NOMO-1 treated with DMSO at 0.1 percent for 48 hours (cell line): ENCODE measurements around the gene RASL10A.

Experiments
- DNase-seq: peaks from one replicate; lab custom pipeline; 2025; ENCODE audit not compliant: unreplicated experiment; lab: John Stamatoyannopoulos, UW

Gene RASL10A

DNA sequence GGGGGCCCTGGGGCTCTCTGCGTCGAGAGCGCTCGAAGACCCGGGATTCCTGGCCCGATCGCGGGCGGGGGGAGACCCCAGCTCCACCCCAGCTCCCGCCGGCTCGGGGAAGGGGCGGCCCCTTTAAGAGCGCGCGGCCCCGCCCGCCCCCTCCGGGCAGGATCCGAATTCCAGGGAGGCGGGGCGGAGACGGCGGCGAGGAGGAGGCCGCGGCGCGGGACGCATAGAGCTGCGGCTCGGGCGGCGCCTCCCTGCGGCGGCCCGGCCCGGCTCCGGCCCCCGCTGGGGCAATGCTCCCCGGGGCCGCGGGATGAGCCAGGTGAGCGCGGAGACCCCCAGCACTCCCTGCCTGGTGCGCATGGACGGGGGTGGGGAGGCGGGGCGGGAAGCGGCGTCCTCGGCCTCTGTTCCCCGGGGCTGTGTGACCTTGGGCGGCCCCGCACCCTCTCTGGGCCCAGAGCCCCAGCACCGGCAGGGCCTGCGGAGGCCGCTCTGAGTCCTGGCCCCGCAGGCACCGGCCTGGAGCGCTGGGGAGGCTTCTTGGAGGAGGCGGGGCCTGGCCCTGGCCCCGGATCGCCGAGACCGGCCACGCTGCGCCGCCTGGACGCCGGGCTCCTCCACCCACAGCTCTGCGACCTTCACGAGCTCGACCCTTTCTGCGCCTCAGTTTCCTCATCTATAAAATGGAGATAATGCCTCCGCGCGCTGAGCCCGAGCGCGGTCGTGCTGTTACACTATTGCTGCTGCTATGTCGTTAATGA is 8.5 kb downstream of the RASL10A start:
- peak; percentile 56 for DNase-seq

DNA sequence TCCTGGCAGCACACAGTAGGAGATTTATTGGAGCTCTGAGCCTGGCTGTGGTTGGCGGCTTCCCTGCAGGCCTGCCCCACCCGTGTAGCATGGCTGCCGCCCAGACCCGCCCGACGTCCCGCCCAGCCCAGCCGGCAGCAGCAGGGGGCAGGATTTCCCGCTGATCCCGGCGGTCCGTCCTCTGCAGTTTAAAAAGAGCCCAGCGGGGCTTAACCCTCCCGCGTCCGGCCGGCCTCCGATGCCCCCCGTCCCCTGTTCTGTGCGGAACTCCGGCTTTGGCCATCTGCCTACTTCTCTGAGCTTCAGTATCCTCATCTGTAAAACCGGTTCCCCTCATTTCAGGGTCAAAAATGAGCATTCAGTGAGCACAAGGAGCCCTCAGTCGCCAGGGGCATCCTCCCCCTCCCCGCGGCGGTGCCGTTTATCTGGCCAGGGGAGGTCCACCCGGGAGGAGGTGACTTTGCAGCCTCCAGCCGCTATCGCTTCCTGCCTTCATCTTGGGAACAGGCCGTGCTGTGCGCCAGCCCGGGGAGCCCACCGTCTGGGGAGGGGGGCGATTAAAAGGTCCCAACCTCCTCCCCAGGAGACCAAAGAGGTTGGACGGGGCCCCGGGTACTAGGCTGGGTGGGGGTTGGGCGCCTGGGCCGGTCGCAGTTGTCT is 9.2 kb downstream of the RASL10A start, which contains the start of gene GAS2L1:
TSS of gene GAS2L1 (plus strand) at position 476 of the 660 bp plus-strand sequence. CDS start 1,456 bp downstream, outside the sequence.
- peak; percentile 57 for DNase-seq

DNA sequence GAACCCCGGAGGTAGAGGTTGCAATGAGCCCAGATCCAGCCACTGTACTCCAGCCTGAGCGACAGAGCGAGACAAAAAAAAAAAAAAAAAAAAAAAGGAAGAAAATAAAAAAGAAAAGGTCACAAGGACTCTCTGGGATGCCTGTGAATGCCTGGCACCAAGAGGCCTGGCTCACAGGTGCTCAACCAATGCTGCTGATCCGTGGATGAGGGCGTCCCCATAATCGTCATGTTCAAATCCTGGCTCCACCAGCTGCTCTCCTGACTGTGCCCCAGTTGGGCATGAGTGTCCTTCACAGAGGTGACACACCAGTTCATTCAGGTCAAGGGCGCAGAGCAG is 9.7 kb downstream of the RASL10A start:
- DNase-seq, result no peak

DNA sequence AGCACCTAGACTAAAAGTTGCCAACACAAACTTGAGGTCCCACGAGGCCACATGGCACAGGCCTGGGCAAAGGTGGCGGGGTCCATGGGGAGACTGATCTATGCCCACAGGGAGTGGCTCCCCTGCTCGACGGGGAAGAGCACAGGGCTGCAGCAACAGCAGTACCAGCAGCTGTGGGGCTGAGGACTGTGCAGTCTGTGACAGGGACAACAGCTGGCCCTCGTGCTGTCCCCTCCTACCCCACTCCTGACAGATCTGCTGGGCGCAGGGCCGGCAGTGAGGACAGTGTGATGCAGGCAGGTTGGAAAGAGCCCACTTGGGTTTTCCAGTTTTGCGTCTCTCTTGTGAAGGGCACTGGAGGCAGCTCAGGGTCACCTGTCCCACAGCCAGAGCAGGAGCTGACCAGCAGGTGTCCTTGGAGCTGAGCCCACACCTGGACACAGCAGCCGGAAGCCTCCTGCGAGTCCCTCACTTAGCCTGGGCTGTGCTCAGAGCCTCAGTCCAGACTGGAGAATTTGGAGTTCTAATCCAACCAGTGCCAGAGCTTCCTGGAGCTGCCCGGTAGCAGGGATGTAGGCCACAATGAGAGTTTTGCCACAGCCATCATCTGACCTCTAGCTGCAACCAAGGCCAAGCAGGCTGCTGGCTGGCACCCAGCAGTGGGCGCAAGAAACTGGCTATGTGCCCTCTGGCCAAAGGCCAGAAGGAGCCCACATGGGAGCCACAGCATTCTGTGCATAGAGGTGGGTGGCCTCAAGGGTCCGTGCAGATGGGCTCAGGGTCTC is 12.6 kb downstream of the RASL10A start:
- DNase-seq, result no peak

DNA sequence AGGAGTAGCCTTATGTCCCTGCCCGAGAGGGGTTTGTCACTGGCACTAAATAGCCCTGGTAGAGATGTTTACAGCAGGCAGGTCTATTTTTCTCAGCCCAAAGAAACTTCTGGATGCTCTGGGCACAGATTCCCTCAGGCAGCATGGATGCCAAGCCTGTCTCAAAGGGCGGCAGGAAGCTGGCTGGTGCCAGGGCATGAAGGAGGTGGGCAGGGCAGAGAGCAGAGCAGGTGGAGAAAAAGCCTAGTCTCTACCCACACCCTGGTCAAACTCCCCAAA is 13.2 kb downstream of the RASL10A start:
- DNase-seq, result no peak

DNA sequence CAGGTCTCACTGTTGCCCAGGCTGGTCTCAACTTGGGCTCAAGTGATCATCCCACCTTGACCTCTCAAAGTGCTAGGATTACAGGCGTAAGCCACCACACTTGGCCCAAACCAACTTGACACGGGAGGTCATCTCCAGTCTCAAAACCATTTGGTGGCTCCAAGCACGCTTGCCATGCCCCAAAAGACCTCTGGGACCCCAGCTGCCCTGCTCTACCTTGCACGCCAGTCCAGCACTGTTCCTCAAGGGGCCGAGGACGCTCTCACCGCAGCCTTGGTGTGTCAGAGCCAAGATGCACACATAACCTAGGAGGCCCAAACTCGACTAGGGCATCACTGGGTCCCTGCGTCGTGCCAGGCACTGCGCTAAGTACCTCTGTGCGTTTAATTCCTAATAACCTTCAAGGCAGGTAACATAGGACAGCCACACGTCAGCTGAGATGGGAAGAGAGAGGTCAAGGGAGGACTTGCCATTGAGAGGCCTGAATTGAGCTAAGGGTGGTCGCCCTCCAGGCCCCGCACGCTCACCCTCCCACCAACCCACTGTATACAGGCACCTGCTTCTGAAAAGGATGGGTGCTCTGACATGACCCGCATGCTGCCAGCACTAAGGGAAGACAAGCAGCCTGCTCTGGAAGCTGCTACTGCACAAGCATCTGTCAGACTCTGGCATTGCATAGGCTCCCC is 13.6 kb downstream of the RASL10A start:
- DNase-seq, result no peak

DNA sequence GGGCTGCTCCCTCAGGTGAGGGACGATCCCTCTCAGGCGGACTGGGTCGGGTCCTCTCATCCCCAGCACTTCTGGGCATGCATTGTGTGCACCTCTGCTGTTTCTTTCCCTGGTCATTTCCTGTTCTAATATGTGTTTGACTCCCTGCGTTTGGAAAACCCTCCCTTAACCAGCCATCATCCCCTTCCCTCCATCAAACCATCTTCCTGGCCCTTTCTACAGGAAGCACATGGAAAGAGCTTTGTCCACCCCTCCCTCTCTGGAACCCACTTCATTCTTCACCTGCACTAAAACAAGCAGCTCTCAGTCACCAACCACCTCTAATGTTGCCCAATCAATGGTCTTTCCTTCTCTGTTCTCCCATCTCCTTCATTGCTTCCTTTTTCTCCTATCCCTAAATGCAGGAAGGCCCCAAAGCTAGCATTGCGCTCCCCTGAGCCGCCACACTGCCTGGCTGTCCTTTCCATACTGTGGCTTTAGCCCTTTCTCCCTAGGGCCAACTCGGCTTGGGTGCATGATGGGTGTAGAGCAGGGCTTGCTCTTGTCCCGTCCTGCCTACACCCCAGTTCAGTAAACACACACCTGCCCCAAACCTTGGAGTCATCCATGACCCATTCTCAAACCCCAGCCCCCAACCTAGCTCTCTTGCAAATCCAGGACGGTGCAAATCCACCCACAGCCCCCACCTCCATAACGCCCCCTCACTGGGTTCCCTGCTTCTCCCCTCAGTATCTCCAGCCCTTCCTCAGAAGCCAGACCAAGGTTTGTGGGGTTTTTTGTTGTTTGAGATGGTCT is 14.5 kb downstream of the RASL10A start:
- no peak for DNase-seq

DNA sequence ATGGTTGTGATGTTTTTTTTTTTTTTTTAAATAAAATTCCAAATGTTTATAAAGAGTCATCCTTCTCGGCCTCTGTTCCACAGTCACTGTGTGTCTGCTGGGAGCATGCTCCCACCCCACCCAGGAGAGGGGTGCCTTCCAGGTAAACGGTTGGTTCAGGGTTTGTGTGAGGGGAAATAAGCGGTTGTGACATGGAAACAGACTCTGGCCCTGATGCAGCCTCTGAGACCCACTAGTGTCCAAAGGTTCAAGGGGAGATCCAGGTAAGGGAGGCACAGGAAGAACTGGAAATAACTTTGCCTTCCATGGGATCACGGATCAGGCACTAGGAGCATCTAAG is 15.1 kb downstream of the RASL10A start:
- DNase-seq, result no peak

DNA sequence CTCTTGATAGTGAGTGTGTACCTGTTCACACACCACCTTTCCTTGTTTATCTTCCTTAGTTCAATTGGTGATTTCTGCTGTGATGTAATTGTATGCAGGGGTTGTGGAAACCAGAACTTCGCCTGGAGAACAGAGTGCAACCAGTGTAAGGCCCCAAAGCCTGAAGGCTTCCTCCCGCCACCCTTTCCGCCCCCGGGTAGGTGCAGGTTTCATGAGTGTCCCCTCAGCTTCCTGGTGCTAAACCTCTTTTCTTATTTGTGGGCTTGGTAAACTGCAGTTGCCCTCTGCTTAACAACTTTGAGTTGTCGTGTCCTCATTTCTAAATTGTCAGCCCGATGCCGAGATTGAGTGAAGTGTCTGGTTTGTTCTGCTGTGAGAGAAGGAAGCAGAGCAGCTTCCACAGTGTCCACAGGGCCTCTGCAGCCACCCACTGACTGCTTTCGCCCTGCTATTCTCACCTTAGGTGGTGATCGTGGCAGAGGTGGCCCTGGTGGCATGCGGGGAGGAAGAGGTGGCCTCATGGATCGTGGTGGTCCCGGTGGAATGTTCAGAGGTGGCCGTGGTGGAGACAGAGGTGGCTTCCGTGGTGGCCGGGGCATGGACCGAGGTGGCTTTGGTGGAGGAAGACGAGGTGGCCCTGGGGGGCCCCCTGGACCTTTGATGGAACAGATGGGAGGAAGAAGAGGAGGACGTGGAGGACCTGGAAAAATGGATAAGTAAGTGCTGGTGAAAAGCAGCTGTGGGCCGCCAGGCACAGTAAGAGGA is 16.2 kb downstream of the RASL10A start:
- DNase-seq, result no peak

DNA sequence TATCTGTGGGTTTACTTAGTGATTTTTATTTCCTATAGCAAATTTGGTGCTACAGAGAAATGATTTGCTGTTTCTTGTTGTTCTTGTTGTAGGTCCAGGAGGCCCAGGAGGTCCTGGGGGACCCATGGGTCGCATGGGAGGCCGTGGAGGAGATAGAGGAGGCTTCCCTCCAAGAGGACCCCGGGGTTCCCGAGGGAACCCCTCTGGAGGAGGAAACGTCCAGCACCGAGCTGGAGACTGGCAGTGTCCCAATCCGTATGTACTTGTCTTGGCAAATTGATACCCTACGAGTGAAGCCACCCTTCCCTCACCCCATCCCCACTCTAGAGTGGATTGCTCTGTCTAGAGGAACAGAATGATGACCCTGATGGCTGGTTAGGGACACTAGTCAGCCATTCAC is 16.9 kb downstream of the RASL10A start:
- no peak for DNase-seq

DNA sequence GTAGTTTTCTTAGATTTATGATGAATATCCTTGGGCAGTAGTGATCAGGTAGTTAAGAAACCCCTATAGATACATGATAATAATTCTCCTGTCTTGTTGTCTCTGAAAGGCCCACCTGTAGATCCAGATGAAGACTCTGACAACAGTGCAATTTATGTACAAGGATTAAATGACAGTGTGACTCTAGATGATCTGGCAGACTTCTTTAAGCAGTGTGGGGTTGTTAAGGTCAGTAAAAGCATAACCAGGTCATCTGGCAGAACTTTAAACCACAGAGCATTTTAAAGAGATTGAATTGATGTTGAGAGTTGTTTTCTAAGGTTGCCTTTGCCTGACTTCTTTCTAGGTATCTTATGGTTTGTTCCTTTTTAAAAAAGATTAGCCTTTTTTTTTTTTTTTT is 23.1 kb downstream of the RASL10A start:
- DNase-seq, result no peak

DNA sequence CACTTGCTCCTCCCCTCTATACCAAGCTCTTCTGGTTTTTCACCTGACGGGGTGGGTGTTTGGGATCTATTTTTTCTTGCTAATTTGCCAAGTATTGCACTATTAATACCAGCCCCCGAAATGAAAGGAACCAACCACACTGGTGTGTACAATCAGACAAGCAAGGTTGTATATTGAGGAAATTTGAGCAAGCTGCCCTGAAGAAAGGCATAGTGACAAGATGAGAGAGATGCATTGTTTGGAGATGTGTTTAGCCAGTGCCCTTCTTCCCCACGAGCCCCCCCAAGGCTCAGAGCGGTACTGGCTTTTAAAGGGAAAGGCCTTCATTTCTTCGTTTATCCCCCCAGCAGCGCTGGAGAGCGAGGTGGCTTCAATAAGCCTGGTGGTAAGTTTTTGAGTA is 24.3 kb downstream of the RASL10A start:
- DNase-seq, result no peak

DNA sequence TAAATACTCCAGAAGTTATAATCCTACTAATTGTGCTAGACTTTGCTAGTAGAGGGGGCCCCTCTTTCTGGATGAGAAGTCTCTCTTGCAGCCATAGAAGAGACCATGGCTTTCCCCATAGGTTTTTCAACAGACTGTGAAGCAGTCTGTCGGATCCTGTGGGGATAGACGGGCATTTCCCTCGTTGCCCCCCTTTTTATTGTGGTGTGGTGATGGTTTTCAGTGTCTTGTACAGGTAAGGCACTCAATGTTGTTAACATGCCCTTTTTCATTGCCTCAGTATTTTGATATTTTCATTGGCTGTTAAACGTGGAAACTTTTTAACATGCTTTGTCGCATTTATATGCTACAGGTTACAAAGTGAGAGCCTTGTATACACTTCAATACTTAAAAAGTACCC is 25.4 kb downstream of the RASL10A start:
- DNase-seq, result no peak

DNA sequence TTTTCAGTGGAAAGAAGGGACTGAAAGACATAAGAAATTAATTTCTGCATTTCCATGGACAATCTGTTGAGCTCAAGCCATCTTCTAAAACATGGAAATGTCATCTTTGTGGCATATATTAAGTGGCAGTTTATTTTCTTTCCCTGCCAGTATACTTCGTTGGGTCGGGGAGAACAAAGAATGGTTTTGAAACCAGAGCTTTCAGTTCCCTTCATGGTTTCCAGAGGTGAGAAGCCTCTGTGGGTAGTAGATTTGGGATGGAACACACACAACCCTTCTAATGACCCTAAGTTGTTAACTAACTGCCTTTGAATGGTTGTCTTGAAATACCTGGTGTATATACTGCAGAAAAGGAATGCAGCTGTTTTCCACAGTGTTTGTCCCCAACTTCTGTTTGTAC is 26.7 kb downstream of the RASL10A start:
- DNase-seq, result no peak

DNA sequence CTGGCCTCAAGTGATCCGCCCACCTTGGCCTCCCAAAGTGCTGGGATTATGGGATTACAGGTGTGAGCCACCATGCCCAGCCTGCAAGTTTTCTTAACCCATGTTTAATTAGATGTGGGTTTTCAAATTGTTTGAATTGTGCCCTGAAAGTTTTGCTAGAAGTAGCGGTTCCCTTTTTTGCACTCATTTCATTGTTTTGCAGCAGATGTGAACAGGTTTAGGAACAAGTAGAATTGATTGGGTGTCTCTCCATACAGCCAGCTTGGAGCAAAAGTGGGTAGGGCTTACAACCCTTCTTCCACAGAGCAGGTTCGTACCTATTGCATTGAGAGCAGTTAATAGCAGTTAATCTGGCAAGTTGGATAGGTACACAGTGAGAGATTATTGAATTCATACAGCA is 31.3 kb downstream of the RASL10A start:
- DNase-seq, result no peak

DNA sequence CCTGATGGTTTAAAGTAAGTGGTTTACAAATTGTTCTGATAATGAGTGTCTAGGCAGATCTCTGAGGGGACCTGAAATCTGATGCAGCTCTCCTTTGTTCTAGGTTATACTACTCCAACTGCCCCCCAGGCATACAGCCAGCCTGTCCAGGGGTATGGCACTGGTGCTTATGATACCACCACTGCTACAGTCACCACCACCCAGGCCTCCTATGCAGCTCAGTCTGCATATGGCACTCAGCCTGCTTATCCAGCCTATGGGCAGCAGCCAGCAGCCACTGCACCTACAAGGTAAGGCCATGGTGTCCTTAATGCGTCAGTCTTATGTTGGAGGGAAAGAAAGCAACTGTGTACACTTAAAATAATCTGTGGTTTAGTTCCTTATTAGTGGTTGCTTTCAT is 37.6 kb downstream of the RASL10A start:
- DNase-seq, result no peak

DNA sequence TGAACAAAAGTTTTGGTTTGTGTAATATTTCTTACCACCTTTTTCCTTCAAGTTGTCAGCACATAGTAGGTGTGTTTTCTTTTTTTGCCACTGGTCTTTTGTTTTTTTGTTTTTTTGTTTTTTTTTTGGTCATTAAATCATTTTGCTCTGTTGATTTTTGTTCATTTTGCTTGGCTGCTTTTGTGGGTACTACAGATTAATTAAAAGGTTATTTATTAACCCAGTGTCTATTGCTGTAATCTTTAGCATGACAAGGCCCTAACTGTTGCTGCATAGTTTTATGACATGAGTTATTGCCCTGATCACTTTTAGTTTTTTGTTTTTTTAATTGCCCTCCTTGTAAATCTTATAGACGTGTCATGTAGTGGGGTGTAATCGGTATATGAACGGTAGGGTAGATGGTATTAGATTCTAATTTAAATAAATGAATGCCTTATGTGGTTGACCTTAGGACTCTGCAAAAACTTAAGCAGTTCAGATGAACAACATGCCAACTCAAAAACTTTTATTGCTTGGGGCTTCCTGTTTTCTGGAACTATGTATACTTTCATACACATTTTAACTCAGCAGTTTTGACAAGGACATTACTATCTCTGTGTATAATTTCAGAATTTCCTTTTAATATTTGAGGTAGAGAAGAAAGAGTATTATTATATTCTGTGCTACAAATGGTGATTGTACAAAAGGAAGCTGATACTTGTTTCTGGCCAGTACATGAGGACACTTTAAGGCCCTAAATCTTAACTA is 39.5 kb downstream of the RASL10A start:
- DNase-seq, result no peak

DNA sequence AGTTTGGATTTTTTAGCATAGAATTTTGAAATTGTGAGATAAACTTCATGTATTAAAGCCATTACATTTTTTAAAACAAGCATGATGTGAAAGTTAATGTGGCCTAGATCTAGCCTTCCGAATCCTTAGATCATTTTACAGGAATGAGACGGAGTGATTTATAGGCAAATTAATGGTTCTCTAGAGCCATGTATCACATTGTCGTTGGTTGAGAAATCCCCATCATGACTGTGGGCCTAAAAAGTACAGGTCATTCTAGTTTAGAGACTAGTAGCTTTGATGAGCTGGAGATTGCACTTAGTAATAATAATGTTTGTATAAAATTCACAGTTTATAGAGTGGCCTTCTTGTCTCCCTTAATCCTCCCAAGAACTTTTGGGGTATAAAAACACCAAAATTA is 40.3 kb downstream of the RASL10A start:
- no peak for DNase-seq

DNA sequence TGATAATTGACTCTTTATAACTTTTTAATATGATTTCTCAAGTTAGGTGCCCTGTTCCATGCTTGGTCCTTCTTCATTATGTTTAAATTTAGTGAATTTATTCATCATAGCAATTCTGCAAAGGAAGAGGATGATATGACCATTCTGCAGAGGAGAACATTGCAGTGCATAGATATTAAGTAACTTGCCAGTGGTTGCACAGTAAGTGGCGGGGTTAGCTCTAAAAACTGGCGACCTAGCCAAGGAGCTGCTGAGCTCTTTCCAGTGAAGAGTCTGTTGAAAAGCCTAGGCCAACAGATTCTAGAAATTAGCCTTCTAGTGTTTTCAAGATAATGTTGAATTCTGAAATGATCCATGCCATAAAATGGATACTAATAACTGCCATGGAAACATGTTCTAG is 42.9 kb downstream of the RASL10A start:
- DNase-seq, result no peak
